ENCODE results near the gene GPR15.

- TF ChIP-seq ZFP3 (CRISPR knock-in tag; IDR thresholded peaks at IDR 0.05) (no peak), ZNF8 (CRISPR knock-in tag; IDR thresholded peaks at IDR 0.05) (no peak)
Measured at GRCh38 chr3:98556164-98557130, 24.7 kb downstream of the GPR15 start.
